ENCODE results near the gene MGST2.
A peak's percentile ranks its signal among the peaks of the same experiment; 100 is the strongest.

MGST2 gene

GRCh38 chr4:139645458-139645857 lies 20.2 kb upstream of the MGST2 start:
- DNase-seq = no peak

GRCh38 chr4:139647184-139647583 lies 18.4 kb upstream of the MGST2 start:
- DNase-seq = no peak

- DNase-seq = no peak
Observed at GRCh38 chr4:139647952-139648351, 17.7 kb upstream of the MGST2 start.

GRCh38 chr4:139651282-139652194 lies 14.1 kb upstream of the MGST2 start:
- peak; percentile 49 for DNase-seq

- DNase-seq = no peak
Observed at GRCh38 chr4:139654516-139654915, 11.1 kb upstream of the MGST2 start.

GRCh38 chr4:139655116-139655515 lies 10.5 kb upstream of the MGST2 start:
- no peak for DNase-seq

GRCh38 chr4:139656614-139657486 lies 8.8 kb upstream of the MGST2 start:
- DNase-seq = peak; percentile 49

GRCh38 chr4:139658185-139658584 lies 7.4 kb upstream of the MGST2 start:
- DNase-seq = no peak

- DNase-seq = no peak
Observed at GRCh38 chr4:139658586-139659382, 6.8 kb upstream of the MGST2 start.

- DNase-seq = no peak
Observed at GRCh38 chr4:139659735-139660424, 5.7 kb upstream of the MGST2 start.

- DNase-seq = no peak
Observed at GRCh38 chr4:139660568-139661043, 5.0 kb upstream of the MGST2 start.

- DNase-seq = no peak
Observed at GRCh38 chr4:139663561-139664138, 2.0 kb upstream of the MGST2 start.

- DNase-seq = no peak
Observed at GRCh38 chr4:139664442-139664841, 1.2 kb upstream of the MGST2 start.

GRCh38 chr4:139665079-139665689 lies 435 bp upstream of the MGST2 start:
- DNase-seq = no peak

- DNase-seq = no peak
Observed at GRCh38 chr4:139666735-139667281, 1.2 kb downstream of the MGST2 start.

GRCh38 chr4:139668036-139668435 lies 2.4 kb downstream of the MGST2 start:
- no peak for DNase-seq

- no peak for DNase-seq
Observed at GRCh38 chr4:139668658-139669201, 3.1 kb downstream of the MGST2 start.

GRCh38 chr4:139669335-139669734 lies 3.7 kb downstream of the MGST2 start:
- DNase-seq = no peak

GRCh38 chr4:139669890-139670289 lies 4.3 kb downstream of the MGST2 start:
- no peak for DNase-seq

- no peak for DNase-seq
Observed at GRCh38 chr4:139670775-139671174, 5.2 kb downstream of the MGST2 start.

GRCh38 chr4:139672215-139672614 lies 6.6 kb downstream of the MGST2 start:
- DNase-seq = no peak
